Neutrophil (primary cell): ENCODE measurements around the gene SPRR5.

Experiments
- H3K27ac ChIP-seq: fragments of 200-600 bp; sonication (generic); 2 replicates; pipeline ENCODE4 v1.5.1; 2016; ENCODE audit warnings: mild to moderate bottlenecking, moderate library complexity
- H3K27me3 ChIP-seq: fragments of 200-600 bp; sonication (generic); 2 replicates; pipeline ENCODE4 v1.6.0; 2016; ENCODE audit warnings: mild to moderate bottlenecking
- H3K36me3 ChIP-seq: fragments of 200-600 bp; sonication (generic); 2 replicates; pipeline ENCODE4 v1.5.1; 2017
- H3K4me1 ChIP-seq, 2 experiments: fragments of 200-600 bp in 1 of 2; sonication (generic) in 1 of 2; 1 replicate in 1 of 2; 2 replicates in 1 of 2; pipeline versions ENCODE4 v1.5.1 to v1.6.1; 2013 to 2016; ENCODE audit warnings: low read depth in 1 of 2, low read length in 1 of 2, mild to moderate bottlenecking in 1 of 2, moderate library complexity in 1 of 2; ENCODE audit not compliant: control insufficient read depth in 1 of 2, insufficient read depth in 1 of 2
- H3K4me3 ChIP-seq, 2 experiments: fragments of 200-600 bp in 1 of 2; sonication (generic) in 1 of 2; 1 replicate in 1 of 2; 2 replicates in 1 of 2; pipeline ENCODE4 v1.5.1; 2013 to 2016; ENCODE audit warnings: low read depth in 1 of 2, low read length in 1 of 2, mild to moderate bottlenecking in 1 of 2, moderate library complexity in 1 of 2
- H3K9me3 ChIP-seq: fragments of 200-600 bp; sonication (generic); 2 replicates; pipeline ENCODE4 v1.5.1; 2016
- TF ChIP-seq, protein P1 (sequence below): fragments of 200-600 bp; sonication (generic); IDR thresholded peaks from 2 replicates; pipeline ENCODE4 v1.5.1; 2016; ENCODE audit warnings: antibody characterized with exemption

Gene SPRR5

DNA sequence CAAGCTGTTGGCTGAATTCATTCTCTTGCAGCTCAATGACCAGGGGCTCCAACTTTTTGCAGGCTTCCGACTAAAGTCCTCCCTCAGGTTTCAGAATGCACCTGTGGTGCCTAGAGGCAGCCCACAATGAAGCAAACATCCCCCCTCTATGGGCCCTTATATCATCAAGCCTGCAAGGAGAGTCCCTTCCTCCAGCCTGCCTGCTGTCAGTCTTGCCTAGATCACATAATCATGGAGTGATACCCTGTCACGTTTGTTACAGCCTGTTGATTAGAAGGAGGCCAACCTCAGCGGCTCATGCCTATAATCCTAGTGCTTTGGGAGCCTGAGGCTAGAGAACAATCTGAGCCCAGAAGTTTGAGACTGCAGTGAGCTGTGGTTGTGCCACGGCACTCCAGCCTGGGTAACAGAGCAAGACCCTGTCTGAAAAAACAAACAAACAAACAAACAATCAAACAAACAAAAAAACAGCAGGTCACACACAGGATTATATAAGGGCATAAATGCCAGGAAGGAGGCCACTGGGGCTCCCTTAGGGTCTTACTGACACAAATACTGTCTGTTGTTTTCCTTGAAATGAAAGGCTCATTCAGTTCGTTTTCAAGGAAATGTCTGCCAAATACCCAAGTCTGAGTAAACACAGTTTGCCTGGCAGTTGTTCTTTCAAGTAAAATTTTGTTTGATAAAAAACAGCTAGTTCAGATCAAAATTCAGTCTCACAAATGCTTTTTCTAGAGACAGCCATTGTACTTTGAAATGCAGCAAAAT lies 49.8 kb downstream of the SPRR5 start:
- TF ChIP-seq, protein P1, sequence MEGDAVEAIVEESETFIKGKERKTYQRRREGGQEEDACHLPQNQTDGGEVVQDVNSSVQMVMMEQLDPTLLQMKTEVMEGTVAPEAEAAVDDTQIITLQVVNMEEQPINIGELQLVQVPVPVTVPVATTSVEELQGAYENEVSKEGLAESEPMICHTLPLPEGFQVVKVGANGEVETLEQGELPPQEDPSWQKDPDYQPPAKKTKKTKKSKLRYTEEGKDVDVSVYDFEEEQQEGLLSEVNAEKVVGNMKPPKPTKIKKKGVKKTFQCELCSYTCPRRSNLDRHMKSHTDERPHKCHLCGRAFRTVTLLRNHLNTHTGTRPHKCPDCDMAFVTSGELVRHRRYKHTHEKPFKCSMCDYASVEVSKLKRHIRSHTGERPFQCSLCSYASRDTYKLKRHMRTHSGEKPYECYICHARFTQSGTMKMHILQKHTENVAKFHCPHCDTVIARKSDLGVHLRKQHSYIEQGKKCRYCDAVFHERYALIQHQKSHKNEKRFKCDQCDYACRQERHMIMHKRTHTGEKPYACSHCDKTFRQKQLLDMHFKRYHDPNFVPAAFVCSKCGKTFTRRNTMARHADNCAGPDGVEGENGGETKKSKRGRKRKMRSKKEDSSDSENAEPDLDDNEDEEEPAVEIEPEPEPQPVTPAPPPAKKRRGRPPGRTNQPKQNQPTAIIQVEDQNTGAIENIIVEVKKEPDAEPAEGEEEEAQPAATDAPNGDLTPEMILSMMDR = no peak
- H3K4me3 ChIP-seq = no peak overlapping the region

DNA sequence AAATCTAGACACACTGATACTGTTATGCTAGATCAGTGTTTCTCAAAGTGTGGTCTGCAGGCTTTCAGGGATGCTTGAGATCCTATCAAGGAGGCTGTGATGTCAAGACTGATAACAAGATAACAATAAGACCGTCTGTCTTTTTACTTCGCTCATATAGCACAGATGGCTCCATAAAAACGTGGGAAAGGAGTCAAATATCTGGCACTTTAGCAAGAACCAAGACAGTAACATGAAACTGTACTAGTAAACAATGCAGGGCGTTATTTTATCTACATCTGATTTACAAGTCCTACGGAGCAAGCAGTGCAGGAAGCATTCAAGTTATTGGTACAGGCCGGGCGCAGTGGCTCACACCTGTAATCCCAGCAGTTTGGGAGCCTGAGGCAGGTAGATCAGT lies 50.9 kb downstream of the SPRR5 start:
- Histone ChIP-seq H3K9me3 (no peaks in the 10 kb centered on the region), H3K36me3 (no peaks in the 10 kb centered on the region), H3K27me3 (peaks cover 21% of the 10 kb centered on the region), H3K27ac (no peak overlapping the region), H3K4me3 (no peak overlapping the region), H3K4me1 (no peaks in the 10 kb centered on the region)
- TF ChIP-seq, protein P1 = no peak

More for the DNA sequence above, 49.8 kb downstream of the SPRR5 start:
- H3K27ac ChIP-seq = no peak overlapping the region
- H3K36me3 ChIP-seq = no peaks in the 10 kb centered on the region
- H3K4me1 ChIP-seq = no peaks in the 10 kb centered on the region
- H3K9me3 ChIP-seq = no peaks in the 10 kb centered on the region
- peaks cover 21% of the 10 kb centered on the region for H3K27me3 ChIP-seq

- TF ChIP-seq, protein P1 = no peak
- no peaks in the 10 kb centered on the region for H3K9me3 ChIP-seq
These were observed 51.5 kb downstream of the SPRR5 start for GRCh38 chr1:152998476-152998875.

More at GRCh38 chr1:152998476-152998875, 51.5 kb downstream of the SPRR5 start:
- Histone ChIP-seq H3K4me1 (no peaks in the 10 kb centered on the region), H3K27me3 (peaks cover 19% of the 10 kb centered on the region), H3K27ac (no peak overlapping the region), H3K36me3 (no peaks in the 10 kb centered on the region), H3K4me3 (no peak overlapping the region)
